ENCODE measurements around the gene MVD.

DNA sequence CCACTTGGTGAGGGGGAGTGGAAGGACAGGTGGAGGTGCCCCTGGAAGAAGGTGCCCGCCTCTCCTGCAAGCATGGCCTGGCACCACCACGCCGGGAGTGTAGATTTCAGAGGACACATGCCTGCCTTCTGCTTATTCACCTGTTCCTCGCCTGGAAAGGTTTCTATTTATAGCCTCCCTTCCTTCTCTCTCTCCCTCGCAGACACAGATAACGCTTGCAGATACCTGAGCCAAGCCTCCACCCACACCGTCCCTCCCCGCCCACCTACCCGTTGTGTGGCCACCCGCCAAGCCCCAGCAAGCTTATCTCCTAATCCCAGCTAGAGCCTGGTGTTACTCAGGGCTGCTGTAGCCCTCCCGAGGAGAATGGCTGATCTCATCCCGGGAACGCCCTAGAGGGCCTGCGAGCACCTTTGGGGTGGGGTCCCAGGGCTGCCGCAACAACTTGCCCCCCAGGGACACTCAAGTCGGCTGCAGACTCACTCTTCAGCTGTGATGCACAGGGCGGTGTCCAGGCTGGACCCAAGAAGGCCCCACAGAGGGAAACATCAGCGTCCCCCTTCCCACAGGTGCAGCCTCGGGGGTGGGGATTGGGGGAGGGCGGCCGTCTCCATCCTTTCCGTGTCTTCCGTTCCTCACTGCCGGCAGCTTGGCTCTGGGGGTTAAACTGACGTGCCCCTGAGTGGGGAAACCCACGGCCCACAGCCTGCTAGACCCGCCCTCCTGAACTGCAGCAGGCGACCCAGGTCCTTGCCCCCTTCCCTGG lies 25.3 kb upstream of the MVD start:
- TF ChIP-seq POLR2AphosphoS5 (IDR thresholded peaks at IDR 0.05) (peak in 2 of 3 donors; percentile 27 to 29), POLR2A (IDR thresholded peaks at IDR 0.05) (no peak)
- TF ChIP-seq, protein P1, sequence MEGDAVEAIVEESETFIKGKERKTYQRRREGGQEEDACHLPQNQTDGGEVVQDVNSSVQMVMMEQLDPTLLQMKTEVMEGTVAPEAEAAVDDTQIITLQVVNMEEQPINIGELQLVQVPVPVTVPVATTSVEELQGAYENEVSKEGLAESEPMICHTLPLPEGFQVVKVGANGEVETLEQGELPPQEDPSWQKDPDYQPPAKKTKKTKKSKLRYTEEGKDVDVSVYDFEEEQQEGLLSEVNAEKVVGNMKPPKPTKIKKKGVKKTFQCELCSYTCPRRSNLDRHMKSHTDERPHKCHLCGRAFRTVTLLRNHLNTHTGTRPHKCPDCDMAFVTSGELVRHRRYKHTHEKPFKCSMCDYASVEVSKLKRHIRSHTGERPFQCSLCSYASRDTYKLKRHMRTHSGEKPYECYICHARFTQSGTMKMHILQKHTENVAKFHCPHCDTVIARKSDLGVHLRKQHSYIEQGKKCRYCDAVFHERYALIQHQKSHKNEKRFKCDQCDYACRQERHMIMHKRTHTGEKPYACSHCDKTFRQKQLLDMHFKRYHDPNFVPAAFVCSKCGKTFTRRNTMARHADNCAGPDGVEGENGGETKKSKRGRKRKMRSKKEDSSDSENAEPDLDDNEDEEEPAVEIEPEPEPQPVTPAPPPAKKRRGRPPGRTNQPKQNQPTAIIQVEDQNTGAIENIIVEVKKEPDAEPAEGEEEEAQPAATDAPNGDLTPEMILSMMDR (IDR thresholded peaks at IDR 0.05) = no peak

Data from stomach (tissue), 4 donors.